T-helper 1 cell (primary cell): ENCODE measurements around the gene TFG.

ENCODE experiments used
- DNase-seq, 5 donors: peaks; one replicate each; pipeline ENCODE4 v3.0.0-alpha.2; 2012 to 2020

The TFG gene

GRCh38 chr3:100759159-100759558 lies 49.9 kb downstream of the TFG start:
- no peak for DNase-seq

GRCh38 chr3:100759950-100760349 lies 50.7 kb downstream of the TFG start:
- DNase-seq, result no peak

GRCh38 chr3:100760377-100760776 lies 51.1 kb downstream of the TFG start:
- no peak for DNase-seq

GRCh38 chr3:100761211-100761942 lies 52.1 kb downstream of the TFG start:
- DNase-seq, result peak in 1 of 5 donors; percentile 15

GRCh38 chr3:100761951-100762350 lies 52.7 kb downstream of the TFG start:
- DNase-seq, result no peak

GRCh38 chr3:100765437-100765975 lies 56.2 kb downstream of the TFG start:
- DNase-seq, result no peak

- DNase-seq, result no peak
These were observed 56.8 kb downstream of the TFG start for GRCh38 chr3:100766069-100766468.

GRCh38 chr3:100769693-100770092 lies 60.4 kb downstream of the TFG start:
- DNase-seq, result no peak

- DNase-seq, result no peak
These were observed 65.9 kb downstream of the TFG start for GRCh38 chr3:100775226-100775625.

GRCh38 chr3:100775669-100776068 lies 66.4 kb downstream of the TFG start:
- no peak for DNase-seq

- DNase-seq, result no peak
These were observed 66.9 kb downstream of the TFG start for GRCh38 chr3:100776097-100776729.

- no peak for DNase-seq
These were observed 67.5 kb downstream of the TFG start for GRCh38 chr3:100776746-100777145.

- DNase-seq, result no peak
These were observed 68.0 kb downstream of the TFG start for GRCh38 chr3:100777271-100777670.

GRCh38 chr3:100779480-100779879 lies 70.2 kb downstream of the TFG start:
- DNase-seq, result no peak

GRCh38 chr3:100780071-100780622 lies 70.9 kb downstream of the TFG start:
- DNase-seq, result no peak

GRCh38 chr3:100781301-100781700 lies 72.0 kb downstream of the TFG start:
- DNase-seq, result no peak

- DNase-seq, result no peak
These were observed 73.1 kb downstream of the TFG start for GRCh38 chr3:100782348-100782747.

GRCh38 chr3:100782906-100783305 lies 73.6 kb downstream of the TFG start:
- no peak for DNase-seq

GRCh38 chr3:100783619-100784018 lies 74.3 kb downstream of the TFG start:
- DNase-seq, result no peak

- DNase-seq, result no peak
These were observed 80.3 kb downstream of the TFG start for GRCh38 chr3:100789579-100789978.

- DNase-seq, result peak in 1 of 5 donors; percentile 12
These were observed 87.3 kb downstream of the TFG start for GRCh38 chr3:100796556-100796955.

GRCh38 chr3:100798012-100798411 lies 88.7 kb downstream of the TFG start:
- no peak for DNase-seq
